Endothelial cell of umbilical vein (primary cell): ENCODE results near the gene FBXO34. TPM values are rescaled to one million over a fixed set of nuclear protein-coding genes. Genes with fewer than 3 reads are reported as not detected.

ENCODE experiments used
- BruUV-seq: library from RNA; stranded (reverse); fragments of 400-500 nt; replicated peaks from 2 replicates; lab custom pipeline; 2021; lab: Mats Ljungman, UMichigan
- CTCF ChIA-PET: fragments of 300-600, 350-600 bp; sonication (Branson Sonifier 250); formaldehyde crosslinking; loops from one replicate; lab custom pipeline; 2021; ENCODE audit warnings: antibody characterized with exemption, inconsistent platforms; lab: Charles Lee
- POLR2A ChIA-PET: fragments of 300-600, 350-600 bp; sonication (Branson Sonifier 250); formaldehyde crosslinking; loops from one replicate; lab custom pipeline; 2021; ENCODE audit warnings: antibody characterized with exemption, inconsistent platforms; lab: Charles Lee
- DNase-seq: peaks from one replicate; pipeline ENCODE4 v3.0.0-alpha.2; 2011; ENCODE audit warnings: low read depth, low spot score
- FAIRE-seq: peaks from 2 replicates; lab custom pipeline; 2011; peaks lifted over from hg19 to GRCh38; lab: Jason Lieb, UNC
- H2AFZ ChIP-seq: 2 replicates; pipeline ENCODE4 v1.6.0; 2012; ENCODE audit warnings: low read depth, low read length, control low read depth, inconsistent platforms
- H3K27ac ChIP-seq: 2 replicates; pipeline ENCODE4 v1.5.1; 2011; ENCODE audit warnings: low read depth, mild to moderate bottlenecking, control low read depth, low read length, moderate library complexity; ENCODE audit not compliant: insufficient read depth
- H3K27me3 ChIP-seq, 2 experiments: 2 replicates each; pipeline versions ENCODE4 v1.6.0 to v1.6.1; 2011; ENCODE audit warnings: low read length in 2 of 2, mixed read lengths in 1 of 2; ENCODE audit not compliant: control insufficient read depth in 2 of 2, insufficient read depth in 2 of 2
- H3K36me3 ChIP-seq, 2 experiments: 2 replicates in 1 of 2; 3 replicates in 1 of 2; pipeline ENCODE4 v1.5.1; 2011; ENCODE audit warnings: low read length in 2 of 2, mild to moderate bottlenecking in 1 of 2, moderate library complexity in 1 of 2; ENCODE audit not compliant: control insufficient read depth in 2 of 2, insufficient read depth in 2 of 2; ENCODE audit errors: extremely low read depth in 1 of 2
- H3K4me1 ChIP-seq: 3 replicates; pipeline ENCODE4 v1.5.1; 2011; ENCODE audit warnings: mild to moderate bottlenecking, low read length; ENCODE audit not compliant: control insufficient read depth, insufficient read depth; ENCODE audit errors: extremely low read depth
- H3K4me2 ChIP-seq: 2 replicates; pipeline ENCODE4 v1.6.1; 2011; ENCODE audit warnings: low read length, control low read depth, mixed read lengths; ENCODE audit not compliant: insufficient read depth
- H3K4me3 ChIP-seq, 3 experiments: fragments of 200-600 bp in 1 of 3; sonication (generic), shearing (Covaris generic) in 1 of 3; replicated peaks in 1 of 3; 2 replicates each; pipeline ENCODE4 v1.5.1; 2011 to 2016; ENCODE audit warnings: control low read depth in 3 of 3, low read length in 3 of 3, mild to moderate bottlenecking in 2 of 3, inconsistent platforms in 1 of 3, low read depth in 1 of 3, moderate library complexity in 1 of 3; ENCODE audit not compliant: insufficient read depth in 1 of 3
- H3K79me2 ChIP-seq: 2 replicates; pipeline ENCODE4 v1.6.0; 2012; ENCODE audit warnings: low read length, inconsistent platforms; ENCODE audit not compliant: control insufficient read depth, insufficient read depth
- H3K9ac ChIP-seq: replicated peaks from 2 replicates; pipeline ENCODE3; 2011; ENCODE audit warnings: low read length, control low read depth; ENCODE audit not compliant: insufficient read depth; ENCODE audit errors: extremely low read depth
- H3K9me1 ChIP-seq: replicated peaks from 3 replicates; pipeline ENCODE4 v1.6.0; 2011; ENCODE audit warnings: mild to moderate bottlenecking, low read length; ENCODE audit not compliant: control insufficient read depth, insufficient read depth; ENCODE audit errors: extremely low read depth
- H3K9me3 ChIP-seq: replicated peaks from 2 replicates; pipeline ENCODE4 v1.5.1; 2012; ENCODE audit warnings: low read length, inconsistent platforms; ENCODE audit not compliant: control insufficient read depth, insufficient read depth
- H4K20me1 ChIP-seq: replicated peaks from 2 replicates; pipeline ENCODE3; 2011; ENCODE audit warnings: mild to moderate bottlenecking, low read length; ENCODE audit not compliant: control insufficient read depth, insufficient read depth; ENCODE audit errors: extremely low read depth
- CTCF ChIP-seq, 2 donors: IDR thresholded peaks; 1 replicate in 1 of 2; 2 replicates in 1 of 2; pipeline ENCODE4 v1.5.1; 2011; ENCODE audit warnings: low read length in 2 of 2, mild to moderate bottlenecking in 2 of 2, moderate library complexity in 2 of 2, control low read depth in 1 of 2, inconsistent platforms in 1 of 2, low read depth in 1 of 2; ENCODE audit not compliant: insufficient read depth in 1 of 2; ENCODE audit errors: extremely low read depth in 1 of 2
- EZH2 ChIP-seq: IDR thresholded peaks from 2 replicates; pipeline ENCODE4 v1.6.1; 2012; ENCODE audit warnings: borderline replicate concordance, low read depth, mild to moderate bottlenecking, moderate library complexity, low read length, inconsistent platforms; ENCODE audit not compliant: severe bottlenecking
- FOS ChIP-seq: IDR thresholded peaks from 2 replicates; pipeline ENCODE4 v1.6.1; 2011; ENCODE audit warnings: mild to moderate bottlenecking, low read length, moderate library complexity, borderline replicate concordance; ENCODE audit not compliant: insufficient read depth
- GATA2 ChIP-seq: IDR thresholded peaks from 2 replicates; pipeline ENCODE4 v1.7.0; 2011; ENCODE audit warnings: low read depth, mild to moderate bottlenecking, moderate library complexity, mixed read lengths, low read length; ENCODE audit not compliant: insufficient read length, insufficient read depth
- JUN ChIP-seq: IDR thresholded peaks from 2 replicates; pipeline ENCODE4 v1.6.1; 2011; ENCODE audit warnings: borderline replicate concordance, low read depth; ENCODE audit not compliant: insufficient read length, insufficient read depth
- MYC ChIP-seq: IDR thresholded peaks from one replicate; pipeline ENCODE4 v1.6.1; 2011; ENCODE audit warnings: mild to moderate bottlenecking, low read depth, low read length
- POLR2A ChIP-seq: IDR thresholded peaks from 2 replicates; pipeline ENCODE4 v1.6.1; 2012; ENCODE audit warnings: low read depth, mild to moderate bottlenecking, control low read depth, low read length
- POLR2AphosphoS5 ChIP-seq: IDR thresholded peaks from 2 replicates; pipeline ENCODE4 v1.6.1; 2012; ENCODE audit warnings: low read depth, mild to moderate bottlenecking, control low read depth, low read length, moderate library complexity; ENCODE audit not compliant: insufficient read depth
- dilution Hi-C: fragments of 300-500 bp; cut with MboI; formaldehyde crosslinking; loops from one replicate; pipeline ENCODE4 v1.15.0; 2019; ENCODE audit warnings: low sequenced_read_pairs; ENCODE audit not compliant: extremely low pct_ligation_motif_present
- intact Hi-C: fragments of 100-400 bp; cut with micrococcal nuclease; formaldehyde crosslinking; loops from one replicate; pipeline ENCODE4 v1.10.0; 2022
- polyA plus RNA-seq, 4 experiments: library from polyadenylated mRNA; depleted of rRNA in 3 of 4; stranded (reverse) in 3 of 4; unstranded in 1 of 4; fragments of >200 nt; gene quantifications; 2 replicates each; pipeline versions ENCODE4 v1.2.1 to v1.2.3, GENCODE V29; 2011 to 2012; ENCODE audit warnings: missing spikeins in 1 of 4
- total RNA-seq: library from RNA; stranded (reverse); gene quantifications from 2 replicates; pipeline ENCODE4 v1.2.3, GENCODE V29; 2021
- TF ChIP-seq, protein P1 (sequence below): IDR thresholded peaks from 2 replicates; pipeline ENCODE4 v1.6.1; 2011; ENCODE audit not compliant: insufficient read depth, insufficient read length

Gene FBXO34
- total and polyA plus RNA-seq, 2 donors (not counting 3 experiments of a cell fraction or from before 2014, with no cell fraction given) = 8.5 to 14.2 TPM

DNA sequence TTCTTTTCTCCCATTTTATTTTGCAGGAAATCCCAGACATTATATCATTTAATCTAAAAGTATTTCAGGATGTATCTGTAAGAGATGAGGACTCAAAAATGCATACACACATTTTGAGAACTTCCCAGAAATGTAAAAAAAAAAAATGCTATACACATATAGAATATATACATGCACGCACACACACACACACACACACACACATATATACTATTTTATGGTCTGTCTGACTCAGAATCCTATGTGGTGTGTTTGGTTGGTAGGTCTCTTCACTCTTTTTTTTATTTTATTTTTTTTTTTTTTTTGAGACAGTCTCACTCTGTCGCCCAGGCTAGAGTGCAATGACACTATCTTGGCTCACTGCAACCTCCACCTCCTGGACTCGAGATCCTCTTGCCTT, 65.5 kb downstream of the FBXO34 start:
- H3K36me3 ChIP-seq = no peaks in the 10 kb centered on the region
- FAIRE-seq (no peak), DNase-seq (no peak)
- H2AFZ ChIP-seq = no peak overlapping the region
- H3K27me3 ChIP-seq = no peaks in the 10 kb centered on the region
- peaks cover 9% of the 10 kb centered on the region for H3K79me2 ChIP-seq
- ChIA-PET CTCF (interaction anchor here (1.4 kb wide), 1 partner anchor 18 kb away, joined by 3 read pairs; no protein-coding TSS in a partner anchor), POLR2A (no interaction called here)
- no peaks in the 10 kb centered on the region for H3K4me1 ChIP-seq
- no peaks in the 10 kb centered on the region for H3K9me1 ChIP-seq
- intact Hi-C loops = no loop called here
- TF ChIP-seq, protein P1, sequence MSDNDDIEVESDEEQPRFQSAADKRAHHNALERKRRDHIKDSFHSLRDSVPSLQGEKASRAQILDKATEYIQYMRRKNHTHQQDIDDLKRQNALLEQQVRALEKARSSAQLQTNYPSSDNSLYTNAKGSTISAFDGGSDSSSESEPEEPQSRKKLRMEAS = no peak
- TF ChIP-seq CTCF (IDR thresholded peaks at IDR 0.05; ENCODE audit: extremely low read depth in 1 of 2, insufficient read depth in 1 of 2, low read depth in 1 of 2, low read length in 2 of 2) = no peak
- no peak for TF ChIP-seq JUN
- TF ChIP-seq FOS = no peak
- no peak for TF ChIP-seq POLR2AphosphoS5
- TF ChIP-seq EZH2 = no peak
- TF ChIP-seq GATA2 = no peak
- TF ChIP-seq MYC = no peak
- TF ChIP-seq POLR2A = no peak
- BruUV-seq = no TSS peak
- dilution Hi-C loops = no loop called here
- no peaks in the 10 kb centered on the region for H3K9me3 ChIP-seq
- no peak overlapping the region for H3K4me3 ChIP-seq
- no peak overlapping the region for H3K4me2 ChIP-seq
- no peak overlapping the region for H3K9ac ChIP-seq
- H4K20me1 ChIP-seq = peaks cover 2% of the 10 kb centered on the region
- H3K27ac ChIP-seq = no peak overlapping the region
